BE2C (cell line): Measurements from ENCODE around the gene CEBPE.

Experiments
- DNase-seq: peaks from one replicate; pipeline ENCODE4 v3.0.0-alpha.2; 2020
- H3K27me3 ChIP-seq: fragments of 250-450 bp; sonication (Bioruptor Pico); 2 replicates; pipeline ENCODE4 v1.5.1; 2020; ENCODE audit warnings: mild to moderate bottlenecking
- H3K36me3 ChIP-seq: fragments of 250-450 bp; sonication (Bioruptor Pico); 2 replicates; pipeline ENCODE4 v1.5.1; 2020; ENCODE audit warnings: mild to moderate bottlenecking
- H3K4me1 ChIP-seq: fragments of 250-450 bp; sonication (Bioruptor Pico); 2 replicates; pipeline ENCODE4 v1.5.1; 2020
- H3K4me3 ChIP-seq: 2 replicates; pipeline ENCODE4 v1.5.1; 2011; ENCODE audit warnings: low read depth, low read length
- H3K9me3 ChIP-seq: fragments of 250-450 bp; sonication (Bioruptor Pico); 2 replicates; pipeline ENCODE4 v1.5.1; 2020
- CTCF ChIP-seq: IDR thresholded peaks from 2 replicates; pipeline ENCODE4 v1.5.1; 2012; ENCODE audit warnings: mild to moderate bottlenecking, low read depth, low read length

Gene CEBPE

GRCh38 chr14:23128969-23129758 is 10.1 kb upstream of the CEBPE start:
- Histone ChIP-seq H3K27me3 (peaks cover 13% of the 10 kb centered on the region), H3K36me3 (no peaks in the 10 kb centered on the region), H3K4me3 (no peak overlapping the region), H3K4me1 (0 out of 2 replicates have a peak, but pooled peaks cover 4% of the 10 kb centered on the region), H3K9me3 (no peaks in the 10 kb centered on the region)
- no peak for DNase-seq
- no peak for TF ChIP-seq CTCF

GRCh38 chr14:23127861-23128260 is 8.8 kb upstream of the CEBPE start:
- Histone ChIP-seq H3K4me1 (0 out of 2 replicates have a peak, but pooled peaks cover 4% of the 10 kb centered on the region), H3K36me3 (no peaks in the 10 kb centered on the region), H3K9me3 (no peaks in the 10 kb centered on the region), H3K4me3 (no peak overlapping the region), H3K27me3 (peaks cover 13% of the 10 kb centered on the region)
- DNase-seq = no peak
- TF ChIP-seq CTCF = no peak

- no peaks in the 10 kb centered on the region for H3K36me3 ChIP-seq
- DNase-seq = no peak
- no peaks in the 10 kb centered on the region for H3K9me3 ChIP-seq
- 0 out of 2 replicates have a peak, but pooled peaks cover 4% of the 10 kb centered on the region for H3K4me1 ChIP-seq
- no peak for TF ChIP-seq CTCF
- no peak overlapping the region for H3K4me3 ChIP-seq
- H3K27me3 ChIP-seq = peaks cover 13% of the 10 kb centered on the region
Measured at GRCh38 chr14:23126548-23127278, 7.7 kb upstream of the CEBPE start.

GRCh38 chr14:23125933-23126524 is 7.0 kb upstream of the CEBPE start:
- no peak for DNase-seq
- Histone ChIP-seq H3K27me3 (peaks cover 13% of the 10 kb centered on the region), H3K4me3 (no peak overlapping the region), H3K36me3 (no peaks in the 10 kb centered on the region), H3K4me1 (0 out of 2 replicates have a peak, but pooled peaks cover 4% of the 10 kb centered on the region), H3K9me3 (no peaks in the 10 kb centered on the region)
- TF ChIP-seq CTCF = no peak

GRCh38 chr14:23125011-23125410 is 6.0 kb upstream of the CEBPE start:
- Histone ChIP-seq H3K27me3 (peaks cover 6% of the 10 kb centered on the region; the same call in 1 of the 2 replicates), H3K36me3 (no peaks in the 10 kb centered on the region), H3K4me3 (no peak overlapping the region), H3K4me1 (0 out of 2 replicates have a peak, but pooled peaks cover 4% of the 10 kb centered on the region), H3K9me3 (no peaks in the 10 kb centered on the region)
- no peak for TF ChIP-seq CTCF
- no peak for DNase-seq
